ENCODE measurements around the gene DROSHA.
"Not testable (repeated sequence)": the region's sequence is repeated elsewhere in the genome, so short reads cannot be mapped to it uniquely, and the experiment has no call there.

Gene DROSHA

DNA sequence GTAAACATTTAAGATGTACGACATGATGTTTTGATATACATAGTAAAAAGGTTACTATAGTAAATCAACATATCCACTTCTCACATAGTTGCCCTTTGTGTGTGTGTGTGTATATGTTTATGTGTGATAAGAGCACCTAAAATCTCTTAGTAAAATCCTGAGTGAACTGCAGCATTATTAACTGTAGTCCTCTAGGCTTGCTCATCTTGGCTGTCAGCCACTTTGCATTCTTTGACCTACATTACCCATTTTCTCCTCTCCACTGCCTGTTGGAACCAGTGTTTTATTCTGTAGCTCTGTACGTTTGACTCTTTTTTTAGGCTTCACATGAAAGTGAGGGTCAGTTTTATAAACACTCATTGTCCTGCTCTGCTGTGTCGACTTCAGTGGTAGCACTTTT, 24.6 kb upstream of the DROSHA start:
- no peak overlapping the region for H3K27ac ChIP-seq (ENCODE audit: low read length)
- H3K36me3 ChIP-seq (ENCODE audit: control insufficient read depth in 1 of 2, insufficient read depth in 2 of 2, low read length in 2 of 2): peaks cover 23 to 53% of the 10 kb centered on the region in 2 donors
- H3K4me3 ChIP-seq (ENCODE audit: low read depth in 1 of 2, low read length in 2 of 2): no peak overlapping the region
- no peaks in the 10 kb centered on the region for H3K4me1 ChIP-seq (ENCODE audit: control insufficient read depth in 1 of 2, insufficient read depth in 2 of 2, low read length in 2 of 2)
- H3K9me3 ChIP-seq (ENCODE audit: control insufficient read depth in 1 of 2, low read length in 2 of 2): no peaks in the 10 kb centered on the region
- H3K27me3 ChIP-seq (ENCODE audit: low read depth, low read length): no peaks in the 10 kb centered on the region

DNA sequence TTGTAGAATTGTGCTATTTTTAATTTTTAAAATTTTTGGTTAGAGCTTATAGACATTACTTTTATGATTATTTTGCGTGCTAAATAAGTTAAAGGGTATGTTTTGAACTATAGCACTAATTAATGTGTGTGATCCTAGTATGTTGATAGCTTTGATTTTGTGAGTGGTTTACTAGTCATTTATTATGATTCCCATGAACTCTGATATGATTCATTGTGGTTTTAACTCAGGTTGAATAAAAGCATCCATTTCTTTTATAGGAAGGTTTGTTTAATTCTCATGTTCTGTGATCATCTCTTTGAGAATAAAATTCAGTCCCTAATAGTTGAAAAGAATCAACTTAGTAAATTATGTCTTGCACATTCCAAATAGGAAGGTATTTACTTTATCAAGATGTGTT, 22.7 kb upstream of the DROSHA start:
- no peak overlapping the region for H3K27ac ChIP-seq (ENCODE audit: low read length)
- H3K4me3 ChIP-seq (ENCODE audit: low read depth in 1 of 2, low read length in 2 of 2): no peak overlapping the region
- H3K36me3 ChIP-seq (ENCODE audit: control insufficient read depth in 1 of 2, insufficient read depth in 2 of 2, low read length in 2 of 2): peaks cover 27 to 58% of the 10 kb centered on the region in 2 donors
- no peaks in the 10 kb centered on the region for H3K9me3 ChIP-seq (ENCODE audit: control insufficient read depth in 1 of 2, low read length in 2 of 2)
- H3K27me3 ChIP-seq (ENCODE audit: low read depth, low read length): no peaks in the 10 kb centered on the region
- no peaks in the 10 kb centered on the region for H3K4me1 ChIP-seq (ENCODE audit: control insufficient read depth in 1 of 2, insufficient read depth in 2 of 2, low read length in 2 of 2)

DNA sequence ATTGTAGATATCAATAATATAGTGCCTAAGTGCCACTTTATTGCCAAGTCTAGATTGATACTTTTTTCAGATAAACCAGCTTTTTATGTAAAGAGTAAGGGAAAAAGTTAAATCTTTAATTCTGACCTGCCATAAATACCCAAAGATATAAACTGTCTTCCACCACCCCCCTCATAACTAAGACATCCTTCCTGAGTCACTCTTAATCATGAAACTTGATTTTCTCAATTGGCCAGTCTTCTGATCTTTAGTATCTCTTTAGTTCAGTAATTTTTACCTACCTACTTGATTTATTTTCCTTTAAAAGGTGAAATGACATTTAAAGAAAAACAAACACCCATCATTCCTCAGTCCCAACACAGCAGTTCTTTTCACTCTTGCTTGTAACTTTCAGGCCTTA, 22.0 kb upstream of the DROSHA start:
- Histone ChIP-seq H3K4me1 (ENCODE audit: control insufficient read depth in 1 of 2, insufficient read depth in 2 of 2, low read length in 2 of 2) (no peaks in the 10 kb centered on the region), H3K4me3 (ENCODE audit: low read depth in 1 of 2, low read length in 2 of 2) (no peak overlapping the region), H3K27me3 (ENCODE audit: low read depth, low read length) (no peaks in the 10 kb centered on the region), H3K27ac (ENCODE audit: low read length) (no peak overlapping the region), H3K36me3 (ENCODE audit: control insufficient read depth in 1 of 2, insufficient read depth in 2 of 2, low read length in 2 of 2) (peaks cover 27 to 60% of the 10 kb centered on the region in 2 donors), H3K9me3 (ENCODE audit: control insufficient read depth in 1 of 2, low read length in 2 of 2) (no peaks in the 10 kb centered on the region)

DNA sequence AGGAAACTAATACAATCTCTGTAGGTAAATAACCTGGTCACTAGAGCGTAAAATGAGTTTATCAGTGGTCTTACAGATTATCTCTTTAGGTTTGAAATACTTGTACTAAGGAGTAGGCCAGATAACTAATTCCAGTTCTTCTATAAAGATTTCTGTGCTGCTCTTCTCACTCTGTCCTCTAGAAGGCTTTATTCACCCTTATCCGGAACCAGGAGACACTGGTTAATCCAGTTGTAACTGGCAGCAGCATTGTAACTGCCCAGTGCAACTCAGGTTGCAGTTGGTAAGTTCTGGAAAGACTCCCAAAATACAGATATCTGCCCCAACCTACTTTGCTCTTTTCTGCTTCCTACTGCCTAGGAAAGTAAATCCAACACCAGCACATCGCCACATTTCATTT, 20.0 kb upstream of the DROSHA start:
- Histone ChIP-seq H3K36me3 (ENCODE audit: control insufficient read depth in 1 of 2, insufficient read depth in 2 of 2, low read length in 2 of 2) (peaks cover 29 to 66% of the 10 kb centered on the region in 2 donors), H3K4me3 (ENCODE audit: low read depth in 1 of 2, low read length in 2 of 2) (no peak overlapping the region), H3K27me3 (ENCODE audit: low read depth, low read length) (no peaks in the 10 kb centered on the region), H3K9me3 (ENCODE audit: control insufficient read depth in 1 of 2, low read length in 2 of 2) (no peaks in the 10 kb centered on the region), H3K27ac (ENCODE audit: low read length) (no peak overlapping the region), H3K4me1 (ENCODE audit: control insufficient read depth in 1 of 2, insufficient read depth in 2 of 2, low read length in 2 of 2) (no peaks in the 10 kb centered on the region)

DNA sequence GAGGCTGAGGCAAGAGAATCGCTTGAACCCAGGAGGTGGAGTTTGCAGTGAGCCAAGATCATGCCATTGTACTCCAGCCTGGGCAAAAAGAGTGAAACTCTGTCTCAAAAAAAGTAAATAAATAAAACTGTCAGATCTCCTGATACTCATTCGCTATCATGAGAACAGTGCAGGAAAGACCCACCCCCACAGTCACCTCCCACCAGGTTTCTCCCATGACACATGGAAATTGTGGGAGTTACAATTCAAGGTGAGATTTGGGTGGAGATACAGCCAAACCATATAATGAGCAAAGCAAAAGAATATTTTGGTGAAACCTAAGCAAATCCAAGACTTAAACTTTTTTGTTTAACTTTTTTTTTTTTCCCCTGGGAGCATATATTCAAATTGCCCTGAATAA, 17.2 kb upstream of the DROSHA start:
- not testable (repeated sequence) for H3K27ac ChIP-seq (ENCODE audit: low read length); H3K9me3 ChIP-seq (ENCODE audit: control insufficient read depth in 1 of 2, low read length in 2 of 2); H3K4me3 ChIP-seq (ENCODE audit: low read depth in 1 of 2, low read length in 2 of 2); H3K4me1 ChIP-seq (ENCODE audit: control insufficient read depth in 1 of 2, insufficient read depth in 2 of 2, low read length in 2 of 2); H3K27me3 ChIP-seq (ENCODE audit: low read depth, low read length)
- peaks cover 29 to 64% of the 10 kb centered on the region in 2 donors for H3K36me3 ChIP-seq (ENCODE audit: control insufficient read depth in 1 of 2, insufficient read depth in 2 of 2, low read length in 2 of 2)

DNA sequence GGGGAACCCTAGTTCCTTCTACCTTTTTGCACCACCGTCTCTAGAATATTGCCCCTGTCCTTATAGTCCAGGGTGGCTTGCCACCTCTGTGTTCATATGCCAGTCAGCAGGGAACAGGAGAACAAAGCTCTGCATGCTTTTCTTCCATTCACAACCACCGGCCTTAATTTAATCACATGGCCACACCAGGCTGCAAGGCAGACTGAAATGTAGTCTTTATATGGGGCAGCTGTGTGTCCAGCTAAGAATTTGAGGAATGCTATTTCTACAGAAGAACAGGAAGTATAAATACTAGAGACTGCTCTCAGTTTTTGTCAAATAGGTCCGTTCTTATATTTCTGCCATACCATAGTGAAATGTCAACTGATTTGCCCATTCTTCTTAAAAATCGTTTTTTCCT, 6.0 kb upstream of the DROSHA start:
- Histone ChIP-seq H3K36me3 (ENCODE audit: control insufficient read depth in 1 of 2, insufficient read depth in 2 of 2, low read length in 2 of 2) (peaks cover 35 to 57% of the 10 kb centered on the region in 2 donors), H3K4me1 (ENCODE audit: control insufficient read depth in 1 of 2, insufficient read depth in 2 of 2, low read length in 2 of 2) (peaks cover 4 to 12% of the 10 kb centered on the region in 2 donors), H3K4me3 (ENCODE audit: low read depth in 1 of 2, low read length in 2 of 2) (no peak overlapping the region), H3K9me3 (ENCODE audit: control insufficient read depth in 1 of 2, low read length in 2 of 2) (no peaks in the 10 kb centered on the region), H3K27ac (ENCODE audit: low read length) (no peak overlapping the region), H3K27me3 (ENCODE audit: low read depth, low read length) (no peaks in the 10 kb centered on the region)

DNA sequence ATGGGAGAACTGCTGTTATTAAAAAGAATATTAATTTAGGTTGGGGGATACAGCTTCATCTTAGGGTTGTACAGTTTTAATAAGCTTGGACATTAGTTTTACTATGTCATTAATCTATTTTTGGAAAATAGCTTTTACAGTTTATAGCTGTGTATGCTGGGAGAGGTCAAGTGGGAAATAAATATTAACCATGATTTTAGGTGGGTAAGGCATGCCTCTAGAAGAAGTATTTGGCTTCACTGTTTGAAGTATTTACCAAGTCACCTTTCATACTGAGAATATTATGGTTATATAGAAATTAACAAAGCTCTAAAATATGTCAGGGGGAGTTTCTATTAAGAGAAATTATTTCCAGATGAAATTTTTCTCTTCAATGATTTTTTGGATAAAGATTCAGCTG, 5.5 kb upstream of the DROSHA start:
- no peak overlapping the region for H3K27ac ChIP-seq (ENCODE audit: low read length)

DNA sequence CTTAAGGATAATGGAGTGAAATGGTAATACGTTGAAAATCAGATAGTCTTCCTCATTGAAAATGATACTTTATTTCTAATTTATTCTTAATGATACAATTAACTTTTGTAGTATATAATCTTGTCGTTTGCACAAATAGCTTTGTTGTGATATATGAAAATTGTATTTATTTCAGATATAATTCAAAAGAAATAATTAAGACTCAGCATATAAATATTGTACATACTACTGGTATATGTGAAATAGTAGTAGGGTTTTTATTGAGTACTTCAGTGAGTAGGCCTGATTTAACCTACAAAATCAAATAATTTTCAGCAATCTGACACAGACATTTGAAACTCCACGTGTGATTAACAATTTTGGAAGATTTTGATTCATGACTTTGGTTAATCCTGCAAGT, 5.0 kb upstream of the DROSHA start:
- H3K4me3 ChIP-seq (ENCODE audit: low read depth in 1 of 2, low read length in 2 of 2): no peak overlapping the region
- no peaks in the 10 kb centered on the region for H3K27me3 ChIP-seq (ENCODE audit: low read depth, low read length)
- peaks cover 4 to 14% of the 10 kb centered on the region in 2 donors for H3K4me1 ChIP-seq (ENCODE audit: control insufficient read depth in 1 of 2, insufficient read depth in 2 of 2, low read length in 2 of 2)
- no peak overlapping the region for H3K27ac ChIP-seq (ENCODE audit: low read length)
- peaks cover 30 to 49% of the 10 kb centered on the region in 2 donors for H3K36me3 ChIP-seq (ENCODE audit: control insufficient read depth in 1 of 2, insufficient read depth in 2 of 2, low read length in 2 of 2)
- no peaks in the 10 kb centered on the region for H3K9me3 ChIP-seq (ENCODE audit: control insufficient read depth in 1 of 2, low read length in 2 of 2)

More for the DNA sequence above, 5.5 kb upstream of the DROSHA start:
- no peak overlapping the region for H3K4me3 ChIP-seq (ENCODE audit: low read depth in 1 of 2, low read length in 2 of 2)
- H3K4me1 ChIP-seq (ENCODE audit: control insufficient read depth in 1 of 2, insufficient read depth in 2 of 2, low read length in 2 of 2): peaks cover 4 to 14% of the 10 kb centered on the region in 2 donors
- no peaks in the 10 kb centered on the region for H3K9me3 ChIP-seq (ENCODE audit: control insufficient read depth in 1 of 2, low read length in 2 of 2)
- peaks cover 30 to 52% of the 10 kb centered on the region in 2 donors for H3K36me3 ChIP-seq (ENCODE audit: control insufficient read depth in 1 of 2, insufficient read depth in 2 of 2, low read length in 2 of 2)
- no peaks in the 10 kb centered on the region for H3K27me3 ChIP-seq (ENCODE audit: low read depth, low read length)

DNA sequence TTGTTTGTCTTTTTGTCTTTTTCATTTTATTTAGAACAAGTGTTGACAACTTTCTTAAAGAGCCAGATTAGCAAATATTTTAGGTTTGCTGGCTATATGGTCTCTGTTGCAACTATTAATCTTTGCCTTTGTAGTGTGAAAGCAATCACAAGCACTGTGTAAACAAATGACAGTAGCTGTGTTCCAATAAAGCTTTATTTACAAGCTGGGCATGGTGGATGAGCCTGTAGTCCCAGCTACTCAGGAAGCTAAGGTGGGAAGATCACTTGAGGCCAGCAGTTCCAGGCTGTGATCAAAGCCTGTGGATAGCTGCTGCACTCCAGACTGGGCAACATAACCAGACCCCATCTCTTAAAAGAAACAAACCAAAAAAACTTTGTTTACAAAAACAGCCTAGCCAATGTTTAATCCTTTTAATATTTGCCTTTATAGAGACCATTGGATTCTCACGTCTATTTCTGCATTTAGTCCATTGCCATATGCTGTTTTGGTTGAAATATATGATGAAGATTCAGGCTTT, 2.7 kb upstream of the DROSHA start:
- no peaks in the 10 kb centered on the region for H3K9me3 ChIP-seq (ENCODE audit: control insufficient read depth in 1 of 2, low read length in 2 of 2)
- H3K36me3 ChIP-seq (ENCODE audit: control insufficient read depth in 1 of 2, insufficient read depth in 2 of 2, low read length in 2 of 2): peaks cover 17 to 30% of the 10 kb centered on the region in 2 donors
- no peak overlapping the region for H3K4me3 ChIP-seq (ENCODE audit: low read depth in 1 of 2, low read length in 2 of 2)
- no peak overlapping the region for H3K27ac ChIP-seq (ENCODE audit: low read length)
- no peaks in the 10 kb centered on the region for H3K27me3 ChIP-seq (ENCODE audit: low read depth, low read length)
- peaks cover 13 to 33% of the 10 kb centered on the region in 2 donors for H3K4me1 ChIP-seq (ENCODE audit: control insufficient read depth in 1 of 2, insufficient read depth in 2 of 2, low read length in 2 of 2)

DNA sequence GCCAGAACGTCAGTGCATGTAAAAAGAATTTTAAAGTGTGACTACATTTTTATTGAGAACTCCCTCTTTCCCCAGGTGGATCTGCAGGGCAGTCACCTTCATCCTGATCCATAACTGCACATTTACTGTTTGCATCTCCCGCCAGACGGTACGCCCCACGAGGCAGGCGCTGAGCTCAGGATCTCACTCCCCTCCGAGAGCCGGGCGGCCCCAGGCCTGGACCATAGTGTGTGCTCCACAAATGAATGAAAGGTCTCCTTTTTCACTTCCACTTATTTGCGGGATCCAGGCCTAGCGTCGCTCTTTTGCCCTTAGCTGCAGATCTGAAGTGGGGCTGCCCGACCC, 378 bp downstream of the DROSHA start:
- peak overlapping the region; percentile 73 for H3K27ac ChIP-seq (ENCODE audit: low read length)
- H3K9me3 ChIP-seq (ENCODE audit: control insufficient read depth in 1 of 2, low read length in 2 of 2): no peaks in the 10 kb centered on the region
- H3K36me3 ChIP-seq (ENCODE audit: control insufficient read depth in 1 of 2, insufficient read depth in 2 of 2, low read length in 2 of 2): peaks cover 32 to 33% of the 10 kb centered on the region in 2 donors
- H3K27me3 ChIP-seq (ENCODE audit: low read depth, low read length): no peaks in the 10 kb centered on the region
- H3K4me3 ChIP-seq (ENCODE audit: low read depth in 1 of 2, low read length in 2 of 2): peak overlapping the region; percentile 87 to 98
- H3K4me1 ChIP-seq (ENCODE audit: control insufficient read depth in 1 of 2, insufficient read depth in 2 of 2, low read length in 2 of 2): peaks cover 13 to 34% of the 10 kb centered on the region in 2 donors

DNA sequence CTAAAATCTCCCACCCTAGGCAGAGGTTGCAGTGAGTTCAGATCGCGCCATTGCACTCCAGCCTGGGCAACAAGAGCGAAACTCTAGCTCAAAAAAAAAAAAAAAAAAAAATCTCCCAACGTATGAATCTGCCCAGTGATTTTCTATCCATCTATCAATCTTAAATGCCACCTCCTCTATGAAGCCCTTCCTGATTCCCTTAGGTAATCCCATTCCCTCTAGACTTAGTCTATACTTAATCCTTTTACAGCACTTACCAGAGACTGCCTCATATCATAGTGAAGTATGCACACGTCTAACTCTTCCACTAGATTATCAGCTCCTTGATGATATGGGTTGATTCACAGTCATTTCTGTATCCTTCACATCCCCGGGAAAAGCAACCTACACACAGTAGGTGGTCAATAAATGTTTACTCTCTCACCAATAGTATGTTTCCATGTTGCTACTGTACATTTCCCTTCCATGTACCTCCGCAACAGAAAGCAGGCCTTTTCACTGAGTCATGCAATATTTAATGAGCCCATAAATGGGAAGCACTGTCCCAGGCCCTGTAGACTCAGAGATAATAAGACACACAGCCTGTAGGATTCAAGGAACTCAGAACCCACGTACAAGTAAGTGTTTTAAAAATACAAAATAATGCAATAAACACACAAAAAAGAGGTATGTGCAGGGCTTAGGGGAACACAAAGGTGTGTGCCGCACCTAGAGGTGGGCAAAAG, 1.2 kb downstream of the DROSHA start:
- no peaks in the 10 kb centered on the region for H3K9me3 ChIP-seq (ENCODE audit: control insufficient read depth in 1 of 2, low read length in 2 of 2)
- H3K27me3 ChIP-seq (ENCODE audit: low read depth, low read length): no peaks in the 10 kb centered on the region
- peaks cover 13 to 34% of the 10 kb centered on the region in 2 donors for H3K4me1 ChIP-seq (ENCODE audit: control insufficient read depth in 1 of 2, insufficient read depth in 2 of 2, low read length in 2 of 2)
- H3K4me3 ChIP-seq (ENCODE audit: low read depth in 1 of 2, low read length in 2 of 2): peak overlapping the region; percentile 87 to 98
- H3K36me3 ChIP-seq (ENCODE audit: control insufficient read depth in 1 of 2, insufficient read depth in 2 of 2, low read length in 2 of 2): peaks cover 37 to 41% of the 10 kb centered on the region in 2 donors
- peak overlapping the region; percentile 73 for H3K27ac ChIP-seq (ENCODE audit: low read length)

DNA sequence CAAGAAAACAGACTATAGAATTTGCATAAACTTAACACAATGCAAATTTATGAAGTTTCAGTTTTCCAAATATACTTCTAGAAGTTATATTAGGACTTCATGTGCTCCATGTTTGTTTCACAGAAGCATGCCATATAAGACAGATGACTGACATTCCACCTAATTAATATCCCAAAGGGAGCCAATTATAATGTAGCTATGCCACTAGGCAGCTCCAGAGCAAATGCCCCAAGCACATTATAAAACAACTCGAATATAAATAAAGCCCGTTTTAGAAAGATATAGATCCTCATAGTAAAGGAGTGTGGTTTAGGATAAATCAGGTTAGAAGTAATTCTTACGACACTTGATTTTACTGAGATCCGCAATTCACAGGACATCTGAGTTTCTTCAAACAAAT, 8.9 kb downstream of the DROSHA start:
- H3K27me3 ChIP-seq (ENCODE audit: low read depth, low read length): no peaks in the 10 kb centered on the region
- H3K4me1 ChIP-seq (ENCODE audit: control insufficient read depth in 1 of 2, insufficient read depth in 2 of 2, low read length in 2 of 2): no peaks in the 10 kb centered on the region
- H3K36me3 ChIP-seq (ENCODE audit: control insufficient read depth in 1 of 2, insufficient read depth in 2 of 2, low read length in 2 of 2): peaks cover 47 to 67% of the 10 kb centered on the region in 2 donors
- no peak overlapping the region for H3K4me3 ChIP-seq (ENCODE audit: low read depth in 1 of 2, low read length in 2 of 2)
- no peak overlapping the region for H3K27ac ChIP-seq (ENCODE audit: low read length)
- H3K9me3 ChIP-seq (ENCODE audit: control insufficient read depth in 1 of 2, low read length in 2 of 2): no peaks in the 10 kb centered on the region
